Measurements from ENCODE around the gene ZNF655.

Gene ZNF655, protein sequence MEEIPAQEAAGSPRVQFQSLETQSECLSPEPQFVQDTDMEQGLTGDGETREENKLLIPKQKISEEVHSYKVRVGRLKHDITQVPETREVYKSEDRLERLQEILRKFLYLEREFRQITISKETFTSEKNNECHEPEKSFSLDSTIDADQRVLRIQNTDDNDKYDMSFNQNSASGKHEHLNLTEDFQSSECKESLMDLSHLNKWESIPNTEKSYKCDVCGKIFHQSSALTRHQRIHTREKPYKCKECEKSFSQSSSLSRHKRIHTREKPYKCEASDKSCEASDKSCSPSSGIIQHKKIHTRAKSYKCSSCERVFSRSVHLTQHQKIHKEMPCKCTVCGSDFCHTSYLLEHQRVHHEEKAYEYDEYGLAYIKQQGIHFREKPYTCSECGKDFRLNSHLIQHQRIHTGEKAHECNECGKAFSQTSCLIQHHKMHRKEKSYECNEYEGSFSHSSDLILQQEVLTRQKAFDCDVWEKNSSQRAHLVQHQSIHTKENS

DNA sequence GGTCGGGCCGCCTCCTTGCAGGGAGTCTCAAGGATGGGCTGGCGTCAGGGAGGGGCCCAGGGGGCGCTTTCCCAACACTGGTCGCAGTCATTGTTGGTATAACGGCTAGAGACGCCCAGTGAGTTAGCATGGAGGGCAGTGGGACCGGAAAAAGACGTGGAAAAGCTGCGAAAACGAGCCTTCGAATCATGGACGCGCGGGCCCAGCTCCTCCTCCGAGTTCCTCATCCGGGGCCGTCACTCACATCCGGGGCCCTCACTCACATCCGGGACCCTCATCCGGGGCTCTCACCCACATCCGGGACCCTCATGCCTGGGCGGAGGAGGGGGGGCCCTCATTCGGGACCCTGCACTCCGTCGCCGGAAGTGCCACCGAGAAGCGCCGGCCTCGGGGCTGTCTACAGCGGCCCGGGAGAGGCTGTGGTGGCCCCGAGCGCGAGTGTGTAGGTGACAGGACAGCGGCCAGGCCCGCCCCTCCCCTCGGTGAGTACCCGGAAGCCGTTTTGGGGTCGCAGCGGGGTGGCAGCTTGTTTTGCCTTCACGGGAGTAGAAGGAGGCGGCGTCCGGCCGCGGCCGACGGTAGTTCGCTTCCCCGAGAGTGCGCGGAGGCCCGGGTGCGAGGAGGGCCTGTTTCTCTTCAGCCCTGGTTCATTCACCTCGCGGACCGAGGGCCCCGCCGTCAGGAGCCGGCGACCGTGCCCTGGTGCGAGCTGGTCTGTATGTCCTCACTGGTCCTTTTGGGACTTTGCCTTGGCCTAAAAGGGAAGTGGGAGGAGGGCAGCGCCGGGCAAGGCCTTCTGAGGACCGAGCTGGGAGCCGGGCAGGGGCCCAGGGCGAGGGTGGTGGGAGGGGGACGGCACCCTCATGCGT lies at the start of gene ZNF655:
ZNF655 (plus strand) TSS at position 337 of the 869 bp plus-strand sequence. CDS start 1,918 bp downstream, outside the sequence.
- TF ChIP-seq, protein P1, sequence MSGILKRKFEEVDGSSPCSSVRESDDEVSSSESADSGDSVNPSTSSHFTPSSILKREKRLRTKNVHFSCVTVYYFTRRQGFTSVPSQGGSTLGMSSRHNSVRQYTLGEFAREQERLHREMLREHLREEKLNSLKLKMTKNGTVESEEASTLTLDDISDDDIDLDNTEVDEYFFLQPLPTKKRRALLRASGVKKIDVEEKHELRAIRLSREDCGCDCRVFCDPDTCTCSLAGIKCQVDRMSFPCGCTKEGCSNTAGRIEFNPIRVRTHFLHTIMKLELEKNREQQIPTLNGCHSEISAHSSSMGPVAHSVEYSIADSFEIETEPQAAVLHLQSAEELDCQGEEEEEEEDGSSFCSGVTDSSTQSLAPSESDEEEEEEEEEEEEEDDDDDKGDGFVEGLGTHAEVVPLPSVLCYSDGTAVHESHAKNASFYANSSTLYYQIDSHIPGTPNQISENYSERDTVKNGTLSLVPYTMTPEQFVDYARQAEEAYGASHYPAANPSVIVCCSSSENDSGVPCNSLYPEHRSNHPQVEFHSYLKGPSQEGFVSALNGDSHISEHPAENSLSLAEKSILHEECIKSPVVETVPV (CRISPR knock-in tag; IDR thresholded peaks at IDR 0.05): no peak
- no peak for TF ChIP-seq ZC3H10 (CRISPR knock-in tag; IDR thresholded peaks at IDR 0.05)
- TF ChIP-seq ZNF565 (CRISPR knock-in tag; conservative IDR thresholded peaks at IDR 0.05; ENCODE audit: low read depth): no peak
- TF ChIP-seq CSDC2 (CRISPR knock-in tag; IDR thresholded peaks at IDR 0.05): peak; percentile 24; the same call in 1 of the 2 replicates
- TF ChIP-seq, protein P2, sequence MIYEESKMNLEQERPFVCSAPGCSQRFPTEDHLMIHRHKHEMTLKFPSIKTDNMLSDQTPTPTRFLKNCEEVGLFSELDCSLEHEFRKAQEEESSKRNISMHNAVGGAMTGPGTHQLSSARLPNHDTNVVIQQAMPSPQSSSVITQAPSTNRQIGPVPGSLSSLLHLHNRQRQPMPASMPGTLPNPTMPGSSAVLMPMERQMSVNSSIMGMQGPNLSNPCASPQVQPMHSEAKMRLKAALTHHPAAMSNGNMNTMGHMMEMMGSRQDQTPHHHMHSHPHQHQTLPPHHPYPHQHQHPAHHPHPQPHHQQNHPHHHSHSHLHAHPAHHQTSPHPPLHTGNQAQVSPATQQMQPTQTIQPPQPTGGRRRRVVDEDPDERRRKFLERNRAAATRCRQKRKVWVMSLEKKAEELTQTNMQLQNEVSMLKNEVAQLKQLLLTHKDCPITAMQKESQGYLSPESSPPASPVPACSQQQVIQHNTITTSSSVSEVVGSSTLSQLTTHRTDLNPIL (CRISPR knock-in tag; IDR thresholded peaks at IDR 0.05; ENCODE audit: low read depth): peak; percentile 18; the same call in 1 of the 2 replicates
- TF ChIP-seq ISL1 (CRISPR knock-in tag; IDR thresholded peaks at IDR 0.05): no peak
- TF ChIP-seq RARB (CRISPR knock-in tag; IDR thresholded peaks at IDR 0.05): no peak
- TF ChIP-seq ARNTL (CRISPR knock-in tag; IDR thresholded peaks at IDR 0.05; ENCODE audit: borderline replicate concordance, low read depth): no peak
- 0 out of 2 replicates have a peak, but pooled peaks have one; percentile 79 for TF ChIP-seq GLIS3 (CRISPR knock-in tag; IDR thresholded peaks at IDR 0.05)
- TF ChIP-seq, protein P3, sequence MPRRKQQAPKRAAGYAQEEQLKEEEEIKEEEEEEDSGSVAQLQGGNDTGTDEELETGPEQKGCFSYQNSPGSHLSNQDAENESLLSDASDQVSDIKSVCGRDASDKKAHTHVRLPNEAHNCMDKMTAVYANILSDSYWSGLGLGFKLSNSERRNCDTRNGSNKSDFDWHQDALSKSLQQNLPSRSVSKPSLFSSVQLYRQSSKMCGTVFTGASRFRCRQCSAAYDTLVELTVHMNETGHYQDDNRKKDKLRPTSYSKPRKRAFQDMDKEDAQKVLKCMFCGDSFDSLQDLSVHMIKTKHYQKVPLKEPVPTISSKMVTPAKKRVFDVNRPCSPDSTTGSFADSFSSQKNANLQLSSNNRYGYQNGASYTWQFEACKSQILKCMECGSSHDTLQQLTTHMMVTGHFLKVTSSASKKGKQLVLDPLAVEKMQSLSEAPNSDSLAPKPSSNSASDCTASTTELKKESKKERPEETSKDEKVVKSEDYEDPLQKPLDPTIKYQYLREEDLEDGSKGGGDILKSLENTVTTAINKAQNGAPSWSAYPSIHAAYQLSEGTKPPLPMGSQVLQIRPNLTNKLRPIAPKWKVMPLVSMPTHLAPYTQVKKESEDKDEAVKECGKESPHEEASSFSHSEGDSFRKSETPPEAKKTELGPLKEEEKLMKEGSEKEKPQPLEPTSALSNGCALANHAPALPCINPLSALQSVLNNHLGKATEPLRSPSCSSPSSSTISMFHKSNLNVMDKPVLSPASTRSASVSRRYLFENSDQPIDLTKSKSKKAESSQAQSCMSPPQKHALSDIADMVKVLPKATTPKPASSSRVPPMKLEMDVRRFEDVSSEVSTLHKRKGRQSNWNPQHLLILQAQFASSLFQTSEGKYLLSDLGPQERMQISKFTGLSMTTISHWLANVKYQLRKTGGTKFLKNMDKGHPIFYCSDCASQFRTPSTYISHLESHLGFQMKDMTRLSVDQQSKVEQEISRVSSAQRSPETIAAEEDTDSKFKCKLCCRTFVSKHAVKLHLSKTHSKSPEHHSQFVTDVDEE (CRISPR knock-in tag; IDR thresholded peaks at IDR 0.05): 0 out of 2 replicates have a peak, but pooled peaks have one; percentile 9
- TF ChIP-seq, protein P4, sequence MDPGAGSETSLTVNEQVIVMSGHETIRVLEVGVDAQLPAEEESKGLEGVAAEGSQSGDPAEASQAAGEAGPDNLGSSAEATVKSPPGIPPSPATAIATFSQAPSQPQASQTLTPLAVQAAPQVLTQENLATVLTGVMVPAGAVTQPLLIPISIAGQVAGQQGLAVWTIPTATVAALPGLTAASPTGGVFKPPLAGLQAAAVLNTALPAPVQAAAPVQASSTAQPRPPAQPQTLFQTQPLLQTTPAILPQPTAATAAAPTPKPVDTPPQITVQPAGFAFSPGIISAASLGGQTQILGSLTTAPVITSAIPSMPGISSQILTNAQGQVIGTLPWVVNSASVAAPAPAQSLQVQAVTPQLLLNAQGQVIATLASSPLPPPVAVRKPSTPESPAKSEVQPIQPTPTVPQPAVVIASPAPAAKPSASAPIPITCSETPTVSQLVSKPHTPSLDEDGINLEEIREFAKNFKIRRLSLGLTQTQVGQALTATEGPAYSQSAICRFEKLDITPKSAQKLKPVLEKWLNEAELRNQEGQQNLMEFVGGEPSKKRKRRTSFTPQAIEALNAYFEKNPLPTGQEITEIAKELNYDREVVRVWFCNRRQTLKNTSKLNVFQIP (CRISPR knock-in tag; IDR thresholded peaks at IDR 0.05; ENCODE audit: borderline replicate concordance, low read depth): 0 out of 2 replicates have a peak, but pooled peaks have one; percentile 46
- TF ChIP-seq SNAI2 (CRISPR knock-in tag; IDR thresholded peaks at IDR 0.05): no peak
- 0 out of 2 replicates have a peak, but pooled peaks have one; percentile 74 for TF ChIP-seq BACH2 (CRISPR knock-in tag; IDR thresholded peaks at IDR 0.05; ENCODE audit: borderline replicate concordance)
- peak; percentile 73 for TF ChIP-seq ZFP3 (CRISPR knock-in tag; IDR thresholded peaks at IDR 0.05)
- no peak for TF ChIP-seq ZNF70 (CRISPR knock-in tag; IDR thresholded peaks at IDR 0.05)
- TF ChIP-seq PPARA (CRISPR knock-in tag; IDR thresholded peaks at IDR 0.05; ENCODE audit: borderline replicate concordance): no peak
- no peak for TF ChIP-seq TCF4 (CRISPR knock-in tag; IDR thresholded peaks at IDR 0.05; ENCODE audit: borderline replicate concordance)
- no peak for TF ChIP-seq ZNF8 (CRISPR knock-in tag; IDR thresholded peaks at IDR 0.05)
- TF ChIP-seq, protein P5, sequence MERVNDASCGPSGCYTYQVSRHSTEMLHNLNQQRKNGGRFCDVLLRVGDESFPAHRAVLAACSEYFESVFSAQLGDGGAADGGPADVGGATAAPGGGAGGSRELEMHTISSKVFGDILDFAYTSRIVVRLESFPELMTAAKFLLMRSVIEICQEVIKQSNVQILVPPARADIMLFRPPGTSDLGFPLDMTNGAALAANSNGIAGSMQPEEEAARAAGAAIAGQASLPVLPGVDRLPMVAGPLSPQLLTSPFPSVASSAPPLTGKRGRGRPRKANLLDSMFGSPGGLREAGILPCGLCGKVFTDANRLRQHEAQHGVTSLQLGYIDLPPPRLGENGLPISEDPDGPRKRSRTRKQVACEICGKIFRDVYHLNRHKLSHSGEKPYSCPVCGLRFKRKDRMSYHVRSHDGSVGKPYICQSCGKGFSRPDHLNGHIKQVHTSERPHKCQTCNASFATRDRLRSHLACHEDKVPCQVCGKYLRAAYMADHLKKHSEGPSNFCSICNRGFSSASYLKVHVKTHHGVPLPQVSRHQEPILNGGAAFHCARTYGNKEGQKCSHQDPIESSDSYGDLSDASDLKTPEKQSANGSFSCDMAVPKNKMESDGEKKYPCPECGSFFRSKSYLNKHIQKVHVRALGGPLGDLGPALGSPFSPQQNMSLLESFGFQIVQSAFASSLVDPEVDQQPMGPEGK (CRISPR knock-in tag; IDR thresholded peaks at IDR 0.05; ENCODE audit: borderline replicate concordance): no peak
- no peak for TF ChIP-seq ESRRG (CRISPR knock-in tag; IDR thresholded peaks at IDR 0.05)
- no peak for TF ChIP-seq TOX (CRISPR knock-in tag; IDR thresholded peaks at IDR 0.05; ENCODE audit: borderline replicate concordance)
- TF ChIP-seq ZFP30 (CRISPR knock-in tag; IDR thresholded peaks at IDR 0.05): no peak
- TF ChIP-seq OSR1 (CRISPR knock-in tag; IDR thresholded peaks at IDR 0.05): no peak
- peak; percentile 86 for ATAC-seq

Data from SK-N-SH treated with all-trans-retinoic acid at 6 μM for 48 hours (cell line).